Endothelial cell of umbilical vein (primary cell): ENCODE data around the gene FBH1. TPM values are rescaled to one million over a fixed set of nuclear protein-coding genes. Genes with fewer than 3 reads are reported as not detected.

ENCODE experiments used
- BruUV-seq: library from RNA; stranded (reverse); fragments of 400-500 nt; replicated peaks from 2 replicates; lab custom pipeline; 2021; lab: Mats Ljungman, UMichigan
- CTCF ChIA-PET: fragments of 300-600, 350-600 bp; sonication (Branson Sonifier 250); formaldehyde crosslinking; loops from one replicate; lab custom pipeline; 2021; ENCODE audit warnings: antibody characterized with exemption, inconsistent platforms; lab: Charles Lee
- POLR2A ChIA-PET: fragments of 300-600, 350-600 bp; sonication (Branson Sonifier 250); formaldehyde crosslinking; loops from one replicate; lab custom pipeline; 2021; ENCODE audit warnings: antibody characterized with exemption, inconsistent platforms; lab: Charles Lee
- DNase-seq: peaks from one replicate; pipeline ENCODE4 v3.0.0-alpha.2; 2011; ENCODE audit warnings: low read depth, low spot score
- FAIRE-seq: peaks from 2 replicates; lab custom pipeline; 2011; peaks lifted over from hg19 to GRCh38; lab: Jason Lieb, UNC
- H2AFZ ChIP-seq: 2 replicates; pipeline ENCODE4 v1.6.0; 2012; ENCODE audit warnings: low read depth, low read length, control low read depth, inconsistent platforms
- H3K27ac ChIP-seq: 2 replicates; pipeline ENCODE4 v1.5.1; 2011; ENCODE audit warnings: low read depth, mild to moderate bottlenecking, control low read depth, low read length, moderate library complexity; ENCODE audit not compliant: insufficient read depth
- H3K27me3 ChIP-seq, 2 experiments: 2 replicates each; pipeline versions ENCODE4 v1.6.0 to v1.6.1; 2011; ENCODE audit warnings: low read length in 2 of 2, mixed read lengths in 1 of 2; ENCODE audit not compliant: control insufficient read depth in 2 of 2, insufficient read depth in 2 of 2
- H3K36me3 ChIP-seq, 2 experiments: 2 replicates in 1 of 2; 3 replicates in 1 of 2; pipeline ENCODE4 v1.5.1; 2011; ENCODE audit warnings: low read length in 2 of 2, mild to moderate bottlenecking in 1 of 2, moderate library complexity in 1 of 2; ENCODE audit not compliant: control insufficient read depth in 2 of 2, insufficient read depth in 2 of 2; ENCODE audit errors: extremely low read depth in 1 of 2
- H3K4me1 ChIP-seq: 3 replicates; pipeline ENCODE4 v1.5.1; 2011; ENCODE audit warnings: mild to moderate bottlenecking, low read length; ENCODE audit not compliant: control insufficient read depth, insufficient read depth; ENCODE audit errors: extremely low read depth
- H3K4me2 ChIP-seq: 2 replicates; pipeline ENCODE4 v1.6.1; 2011; ENCODE audit warnings: low read length, control low read depth, mixed read lengths; ENCODE audit not compliant: insufficient read depth
- H3K4me3 ChIP-seq, 3 experiments: fragments of 200-600 bp in 1 of 3; sonication (generic), shearing (Covaris generic) in 1 of 3; replicated peaks in 1 of 3; 2 replicates each; pipeline ENCODE4 v1.5.1; 2011 to 2016; ENCODE audit warnings: control low read depth in 3 of 3, low read length in 3 of 3, mild to moderate bottlenecking in 2 of 3, inconsistent platforms in 1 of 3, low read depth in 1 of 3, moderate library complexity in 1 of 3; ENCODE audit not compliant: insufficient read depth in 1 of 3
- H3K79me2 ChIP-seq: 2 replicates; pipeline ENCODE4 v1.6.0; 2012; ENCODE audit warnings: low read length, inconsistent platforms; ENCODE audit not compliant: control insufficient read depth, insufficient read depth
- H3K9ac ChIP-seq: replicated peaks from 2 replicates; pipeline ENCODE3; 2011; ENCODE audit warnings: low read length, control low read depth; ENCODE audit not compliant: insufficient read depth; ENCODE audit errors: extremely low read depth
- H3K9me1 ChIP-seq: replicated peaks from 3 replicates; pipeline ENCODE4 v1.6.0; 2011; ENCODE audit warnings: mild to moderate bottlenecking, low read length; ENCODE audit not compliant: control insufficient read depth, insufficient read depth; ENCODE audit errors: extremely low read depth
- H3K9me3 ChIP-seq: replicated peaks from 2 replicates; pipeline ENCODE4 v1.5.1; 2012; ENCODE audit warnings: low read length, inconsistent platforms; ENCODE audit not compliant: control insufficient read depth, insufficient read depth
- H4K20me1 ChIP-seq: replicated peaks from 2 replicates; pipeline ENCODE3; 2011; ENCODE audit warnings: mild to moderate bottlenecking, low read length; ENCODE audit not compliant: control insufficient read depth, insufficient read depth; ENCODE audit errors: extremely low read depth
- CTCF ChIP-seq, 2 donors: IDR thresholded peaks; 1 replicate in 1 of 2; 2 replicates in 1 of 2; pipeline ENCODE4 v1.5.1; 2011; ENCODE audit warnings: low read length in 2 of 2, mild to moderate bottlenecking in 2 of 2, moderate library complexity in 2 of 2, control low read depth in 1 of 2, inconsistent platforms in 1 of 2, low read depth in 1 of 2; ENCODE audit not compliant: insufficient read depth in 1 of 2; ENCODE audit errors: extremely low read depth in 1 of 2
- EZH2 ChIP-seq: IDR thresholded peaks from 2 replicates; pipeline ENCODE4 v1.6.1; 2012; ENCODE audit warnings: borderline replicate concordance, low read depth, mild to moderate bottlenecking, moderate library complexity, low read length, inconsistent platforms; ENCODE audit not compliant: severe bottlenecking
- FOS ChIP-seq: IDR thresholded peaks from 2 replicates; pipeline ENCODE4 v1.6.1; 2011; ENCODE audit warnings: mild to moderate bottlenecking, low read length, moderate library complexity, borderline replicate concordance; ENCODE audit not compliant: insufficient read depth
- GATA2 ChIP-seq: IDR thresholded peaks from 2 replicates; pipeline ENCODE4 v1.7.0; 2011; ENCODE audit warnings: low read depth, mild to moderate bottlenecking, moderate library complexity, mixed read lengths, low read length; ENCODE audit not compliant: insufficient read length, insufficient read depth
- JUN ChIP-seq: IDR thresholded peaks from 2 replicates; pipeline ENCODE4 v1.6.1; 2011; ENCODE audit warnings: borderline replicate concordance, low read depth; ENCODE audit not compliant: insufficient read length, insufficient read depth
- MAX ChIP-seq: IDR thresholded peaks from 2 replicates; pipeline ENCODE4 v1.6.1; 2011; ENCODE audit not compliant: insufficient read depth, insufficient read length
- MYC ChIP-seq: IDR thresholded peaks from one replicate; pipeline ENCODE4 v1.6.1; 2011; ENCODE audit warnings: mild to moderate bottlenecking, low read depth, low read length
- POLR2A ChIP-seq: IDR thresholded peaks from 2 replicates; pipeline ENCODE4 v1.6.1; 2012; ENCODE audit warnings: low read depth, mild to moderate bottlenecking, control low read depth, low read length
- POLR2AphosphoS5 ChIP-seq: IDR thresholded peaks from 2 replicates; pipeline ENCODE4 v1.6.1; 2012; ENCODE audit warnings: low read depth, mild to moderate bottlenecking, control low read depth, low read length, moderate library complexity; ENCODE audit not compliant: insufficient read depth
- dilution Hi-C: fragments of 300-500 bp; cut with MboI; formaldehyde crosslinking; loops from one replicate; pipeline ENCODE4 v1.15.0; 2019; ENCODE audit warnings: low sequenced_read_pairs; ENCODE audit not compliant: extremely low pct_ligation_motif_present
- intact Hi-C: fragments of 100-400 bp; cut with micrococcal nuclease; formaldehyde crosslinking; loops from one replicate; pipeline ENCODE4 v1.10.0; 2022
- polyA plus RNA-seq, 4 experiments: library from polyadenylated mRNA; depleted of rRNA in 3 of 4; stranded (reverse) in 3 of 4; unstranded in 1 of 4; fragments of >200 nt; gene quantifications; 2 replicates each; pipeline versions ENCODE4 v1.2.1 to v1.2.3, GENCODE V29; 2011 to 2012; ENCODE audit warnings: missing spikeins in 1 of 4
- total RNA-seq: library from RNA; stranded (reverse); gene quantifications from 2 replicates; pipeline ENCODE4 v1.2.3, GENCODE V29; 2021

FBH1 gene
- total and polyA plus RNA-seq, 2 donors (not counting 3 experiments of a cell fraction or from before 2014, with no cell fraction given) = 71.4 to 97.0 TPM

DNA sequence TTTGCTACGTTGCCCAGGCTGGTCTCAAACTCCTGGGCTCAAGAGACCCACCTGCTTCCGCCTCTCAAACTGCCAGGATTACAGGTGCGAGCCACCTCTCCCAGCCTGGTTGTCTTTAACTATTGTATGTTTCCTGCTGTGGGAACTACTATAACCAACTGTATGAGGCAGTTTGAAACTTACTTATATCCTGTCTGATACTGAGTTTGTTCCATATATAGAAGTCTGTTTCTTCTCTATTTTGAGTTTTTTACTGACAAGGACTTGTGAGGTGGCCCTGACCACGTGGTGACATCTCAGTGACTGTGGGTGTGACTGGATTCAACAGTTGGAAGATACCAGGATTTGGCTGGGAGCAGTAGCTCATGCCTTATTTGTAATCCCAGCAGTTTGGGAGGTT lies 14.2 kb downstream of the FBH1 start:
- Histone ChIP-seq H3K36me3 (peaks cover 0 to 14% of the 10 kb centered on the region in 2 experiments), H3K4me1 (peaks cover 2% of the 10 kb centered on the region), H3K27ac (no peak overlapping the region), H3K4me3 (no peak overlapping the region), H4K20me1 (no peaks in the 10 kb centered on the region), H3K4me2 (no peak overlapping the region), H3K9me1 (no peaks in the 10 kb centered on the region), H2AFZ (no peak overlapping the region), H3K9me3 (no peaks in the 10 kb centered on the region), H3K79me2 (peaks cover 12% of the 10 kb centered on the region), H3K27me3 (no peaks in the 10 kb centered on the region), H3K9ac (no peak overlapping the region)
- POLR2A ChIA-PET = no interaction called here
- BruUV-seq = no TSS peak
- FAIRE-seq = no peak
- dilution Hi-C loops (no loop called here), intact Hi-C loops (no loop called here)
- no peak for TF ChIP-seq GATA2
- no peak for TF ChIP-seq EZH2
- TF ChIP-seq POLR2AphosphoS5 = no peak
- TF ChIP-seq MAX = no peak
- TF ChIP-seq CTCF (IDR thresholded peaks at IDR 0.05; ENCODE audit: extremely low read depth in 1 of 2, insufficient read depth in 1 of 2, low read depth in 1 of 2, low read length in 2 of 2) = no peak
- no peak for TF ChIP-seq FOS
- no peak for TF ChIP-seq MYC
- no peak for TF ChIP-seq JUN
- TF ChIP-seq POLR2A = no peak
- DNase-seq = no peak
- CTCF ChIA-PET = no interaction called here
